HCT116 (cell line): Measurements from ENCODE around the gene CIB4. TPM values are rescaled to one million over a fixed set of nuclear protein-coding genes. Genes with fewer than 3 reads are reported as not detected.

Experiments used
- ATAC-seq: fragments of 200-7000 bp; cut with Tn5 transposase; 2 replicates; pipeline ENCODE4 v1.9.1; 2020; ENCODE audit warnings: mild to moderate bottlenecking, moderate library complexity
- BruUV-seq: library from RNA; stranded (reverse); fragments of 400-500 nt; replicated peaks from 2 replicates; lab custom pipeline; 2021; lab: Mats Ljungman, UMichigan
- CTCF ChIA-PET: fragments of 300-600 bp; sonication (Branson Sonifier 250); formaldehyde crosslinking; loops from one replicate; lab custom pipeline; 2021; ENCODE audit warnings: antibody characterized with exemption; lab: Charles Lee
- POLR2A ChIA-PET: fragments of 300-600, 350-600 bp; sonication (Branson Sonifier 250); formaldehyde crosslinking; loops from one replicate; lab custom pipeline; 2021; ENCODE audit warnings: antibody characterized with exemption; lab: Charles Lee
- RAD21 ChIA-PET, 2 experiments: fragments of 300-600 bp; sonication (Branson Sonifier 250); formaldehyde crosslinking; loops; one replicate each; lab custom pipeline; 2023; ENCODE audit warnings: low total read pairs in 2 of 2; ENCODE audit not compliant: uncharacterized antibody in 2 of 2, unreplicated experiment in 2 of 2, low non-redundant PET in 1 of 2; lab: Charles Lee
- DNase-seq: peaks from one replicate; pipeline ENCODE4 v3.0.0-alpha.2; 2010; ENCODE audit warnings: low read depth, low spot score
- H2AFZ ChIP-seq: fragments of 200-600 bp; shearing (Covaris generic), sonication (generic); 2 replicates; pipeline ENCODE4 v1.6.1; 2017; ENCODE audit warnings: low read depth, mixed run types, mixed read lengths, antibody characterized with exemption, low read length; ENCODE audit not compliant: poor library complexity, severe bottlenecking
- H3K27ac ChIP-seq: 2 replicates; pipeline ENCODE4 v1.5.1; 2012; ENCODE audit warnings: low read depth, low read length
- H3K27me3 ChIP-seq: fragments of 200-600 bp; sonication (generic); 2 replicates; pipeline ENCODE4 v1.6.1; 2016; ENCODE audit warnings: mixed run types, low read length, mixed read lengths; ENCODE audit not compliant: insufficient read depth
- H3K36me3 ChIP-seq, 2 experiments: fragments of 200-500 bp in 1 of 2; fragments of 200-600 bp in 1 of 2; sonication (Bioruptor generic) in 1 of 2; sonication (generic) in 1 of 2; 2 replicates each; pipeline versions ENCODE4 v1.5.1 to v1.6.1; 2014 to 2016; ENCODE audit warnings: low read length in 2 of 2, inconsistent platforms in 1 of 2, mixed read lengths in 1 of 2, mixed run types in 1 of 2; ENCODE audit not compliant: insufficient read depth in 2 of 2, control insufficient read depth in 1 of 2
- H3K4me1 ChIP-seq, 2 experiments: fragments of 200-600 bp in 1 of 2; sonication (generic) in 1 of 2; 2 replicates each; pipeline versions ENCODE4 v1.5.1 to v1.6.1; 2012 to 2017; ENCODE audit warnings: low read length in 2 of 2, inconsistent platforms in 1 of 2, mild to moderate bottlenecking in 1 of 2, mixed read lengths in 1 of 2, mixed run types in 1 of 2, moderate library complexity in 1 of 2; ENCODE audit not compliant: insufficient read depth in 2 of 2, control insufficient read depth in 1 of 2
- H3K4me2 ChIP-seq: fragments of 200-600 bp; sonication (generic); 2 replicates; pipeline ENCODE4 v1.6.1; 2017; ENCODE audit warnings: mixed run types, low read length, mixed read lengths
- H3K4me3 ChIP-seq, 2 experiments: fragments of 200-600 bp in 1 of 2; sonication (generic) in 1 of 2; replicated peaks in 1 of 2; 2 replicates each; pipeline ENCODE4 v1.5.1; 2011 to 2016; ENCODE audit warnings: low read length in 2 of 2, control low read depth in 1 of 2, low read depth in 1 of 2, mild to moderate bottlenecking in 1 of 2, mixed read lengths in 1 of 2, mixed run types in 1 of 2
- H3K79me2 ChIP-seq: fragments of 200-600 bp; sonication (generic); 2 replicates; pipeline ENCODE4 v1.6.1; 2017; ENCODE audit warnings: mild to moderate bottlenecking, mixed run types, low read length, moderate library complexity, mixed read lengths; ENCODE audit not compliant: insufficient read depth
- H3K9ac ChIP-seq: fragments of 200-600 bp; sonication (generic); 2 replicates; pipeline ENCODE4 v1.6.1; 2016; ENCODE audit warnings: low read length, mixed read lengths
- H3K9me2 ChIP-seq: fragments of 200-600 bp; sonication (generic), shearing (Covaris generic); 2 replicates; pipeline ENCODE4 v1.6.1; 2017; ENCODE audit warnings: mixed run types, mild to moderate bottlenecking, moderate library complexity; ENCODE audit not compliant: insufficient read depth
- H3K9me3 ChIP-seq, 2 experiments: fragments of 200-500 bp in 1 of 2; fragments of 200-600 bp in 1 of 2; sonication (Bioruptor generic) in 1 of 2; sonication (generic) in 1 of 2; 2 replicates each; pipeline ENCODE4 v1.6.1; 2014 to 2017; ENCODE audit warnings: low read length in 2 of 2, mixed read lengths in 2 of 2, inconsistent platforms in 1 of 2, low read depth in 1 of 2, mild to moderate bottlenecking in 1 of 2, mixed run types in 1 of 2, moderate library complexity in 1 of 2; ENCODE audit not compliant: control insufficient read depth in 1 of 2, insufficient read depth in 1 of 2
- H4K20me1 ChIP-seq: fragments of 200-600 bp; sonication (generic), shearing (Covaris generic); 2 replicates; pipeline ENCODE4 v1.6.1; 2017; ENCODE audit warnings: mixed run types, mild to moderate bottlenecking, moderate library complexity; ENCODE audit not compliant: insufficient read depth
- ATF3 ChIP-seq: IDR thresholded peaks from 2 replicates; pipeline ENCODE4 v1.6.1; 2012
- CEBPB ChIP-seq: IDR thresholded peaks from 2 replicates; pipeline ENCODE4 v1.6.1; 2012; ENCODE audit warnings: low read depth
- CTCF ChIP-seq, 3 experiments: fragments of 200-600 bp in 1 of 3; sonication (generic) in 1 of 3; IDR thresholded peaks in 2 of 3; conservative IDR thresholded peaks in 1 of 3; 2 replicates each; pipeline ENCODE4 v1.5.1; 2012 to 2017; ENCODE audit warnings: low read depth in 2 of 3, low read length in 2 of 3, antibody characterized with exemption in 1 of 3, borderline replicate concordance in 1 of 3, control low read depth in 1 of 3, mild to moderate bottlenecking in 1 of 3, mixed read lengths in 1 of 3, mixed run types in 1 of 3, moderate library complexity in 1 of 3; ENCODE audit not compliant: insufficient read depth in 1 of 3
- EGR1 ChIP-seq: IDR thresholded peaks from 2 replicates; pipeline ENCODE4 v1.6.1; 2012; ENCODE audit warnings: low read depth
- ELF1 ChIP-seq: IDR thresholded peaks from 2 replicates; pipeline ENCODE4 v1.6.1; 2012; ENCODE audit warnings: low read depth, borderline replicate concordance
- EZH2 ChIP-seq: fragments of 200-600 bp; sonication (generic); IDR thresholded peaks from 2 replicates; pipeline ENCODE4 v1.6.1; 2017; ENCODE audit warnings: antibody characterized with exemption, mixed run types
- FOSL1 ChIP-seq: IDR thresholded peaks from 2 replicates; pipeline ENCODE4 v1.6.1; 2012; ENCODE audit warnings: low read depth
- JUND ChIP-seq: IDR thresholded peaks from 2 replicates; pipeline ENCODE4 v1.6.1; 2012
- POLR2A ChIP-seq: IDR thresholded peaks from 2 replicates; pipeline ENCODE4 v1.7.0; 2011; ENCODE audit warnings: borderline replicate concordance; ENCODE audit not compliant: insufficient read depth, insufficient read length; ENCODE audit errors: extremely low read depth
- RAD21 ChIP-seq: IDR thresholded peaks from 2 replicates; pipeline ENCODE4 v1.6.1; 2012; ENCODE audit warnings: low read depth, mild to moderate bottlenecking
- REST ChIP-seq: IDR thresholded peaks from 2 replicates; pipeline ENCODE4 v1.6.1; 2012; ENCODE audit warnings: low read depth
- SIN3A ChIP-seq: IDR thresholded peaks from 2 replicates; pipeline ENCODE4 v1.6.1; 2012; ENCODE audit warnings: low read depth
- SP1 ChIP-seq: IDR thresholded peaks from 2 replicates; pipeline ENCODE4 v1.6.1; 2012; ENCODE audit warnings: low read depth
- SRF ChIP-seq: IDR thresholded peaks from 2 replicates; pipeline ENCODE4 v1.6.1; 2012; ENCODE audit warnings: low read depth
- TCF7L2 ChIP-seq: IDR thresholded peaks from 2 replicates; pipeline ENCODE4 v1.7.0; 2011; ENCODE audit warnings: borderline replicate concordance, inconsistent platforms; ENCODE audit not compliant: insufficient read depth, insufficient read length; ENCODE audit errors: extremely low read depth
- YY1 ChIP-seq: IDR thresholded peaks from 2 replicates; pipeline ENCODE4 v1.6.1; 2011; ENCODE audit warnings: low read length, low read depth, moderate library complexity, mild to moderate bottlenecking; ENCODE audit not compliant: insufficient replicate concordance; ENCODE audit errors: extremely low read depth
- ZBTB33 ChIP-seq: IDR thresholded peaks from 2 replicates; pipeline ENCODE4 v1.6.1; 2011; ENCODE audit warnings: mild to moderate bottlenecking, low read length, moderate library complexity; ENCODE audit not compliant: insufficient replicate concordance; ENCODE audit errors: extremely low read depth
- ZFX ChIP-seq: fragments of 450-650 bp; IDR thresholded peaks from 2 replicates; pipeline ENCODE4 v1.6.1; 2017
- ZNF274 ChIP-seq: fragments of 200-500 bp; sonication (Bioruptor generic); IDR thresholded peaks from 2 replicates; pipeline ENCODE4 v1.6.1; 2014; ENCODE audit warnings: mild to moderate bottlenecking, low read depth, low read length, inconsistent platforms
- intact Hi-C: fragments of 100-400 bp; cut with micrococcal nuclease; formaldehyde crosslinking; loops from 2 replicates; pipeline ENCODE4 v1.10.0; 2022
- total RNA-seq: library from RNA; stranded (reverse); gene quantifications from one replicate; pipeline ENCODE4 v1.2.1, GENCODE V29; 2021; ENCODE audit not compliant: unreplicated experiment
- TF ChIP-seq, protein P1 (sequence below): IDR thresholded peaks from 2 replicates; pipeline ENCODE4 v1.6.1; 2012

CIB4 gene
- total RNA-seq, 1 experiment from 2014 or later: not detected

DNA sequence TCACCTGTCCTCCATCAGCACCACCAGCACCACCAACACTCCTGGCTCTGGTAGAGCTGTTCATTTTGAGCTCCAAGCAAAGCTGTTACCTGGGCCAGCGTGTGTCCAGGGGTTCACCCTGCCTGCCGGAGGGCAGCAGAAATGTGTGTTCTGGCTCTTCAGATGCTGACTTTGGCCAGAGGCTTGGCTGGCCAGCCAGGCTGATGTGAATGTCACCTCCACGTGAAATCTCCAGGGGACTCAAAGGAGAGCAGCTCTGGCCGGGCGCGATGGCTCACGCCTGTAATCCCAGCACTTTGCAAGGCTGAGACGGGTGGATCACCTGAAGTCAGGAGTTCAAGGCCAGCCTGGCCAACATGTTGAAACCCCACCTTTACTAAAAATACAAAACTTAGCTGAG is 33.5 kb downstream of the CIB4 start:
- ATAC-seq: no peak
- no peaks in the 10 kb centered on the region for H3K9me3 ChIP-seq
- no peaks in the 10 kb centered on the region for H3K36me3 ChIP-seq
- intact Hi-C loops: loop anchor here (5.0 kb wide), 2 partner anchors 235 to 335 kb away; no protein-coding TSS in a partner anchor
- no peak for TF ChIP-seq CEBPB
- no peak for TF ChIP-seq EZH2
- TF ChIP-seq SRF: no peak
- TF ChIP-seq EGR1: no peak
- TF ChIP-seq POLR2A: no peak
- no peak for TF ChIP-seq RAD21
- TF ChIP-seq, protein P1, sequence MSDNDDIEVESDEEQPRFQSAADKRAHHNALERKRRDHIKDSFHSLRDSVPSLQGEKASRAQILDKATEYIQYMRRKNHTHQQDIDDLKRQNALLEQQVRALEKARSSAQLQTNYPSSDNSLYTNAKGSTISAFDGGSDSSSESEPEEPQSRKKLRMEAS: no peak
- TF ChIP-seq ZFX: no peak
- TF ChIP-seq JUND: no peak
- no peak for TF ChIP-seq ELF1
- TF ChIP-seq SIN3A: no peak
- no peak for TF ChIP-seq CTCF (IDR thresholded peaks at IDR 0.05 in 2 of 3, conservative IDR thresholded peaks at IDR 0.05 in 1 of 3; ENCODE audit: borderline replicate concordance in 1 of 3, insufficient read depth in 1 of 3, low read depth in 2 of 3, low read length in 2 of 3)
- TF ChIP-seq ZBTB33: no peak
- no peak for TF ChIP-seq SP1
- no peak for TF ChIP-seq REST
- TF ChIP-seq YY1: no peak
- TF ChIP-seq ZNF274: no peak
- no peak for TF ChIP-seq FOSL1
- no peak for TF ChIP-seq TCF7L2
- no peak for TF ChIP-seq ATF3
- TF ChIP-seq, all 23 proteins: peak for 0
- no peak overlapping the region for H3K27ac ChIP-seq
- H4K20me1 ChIP-seq: no peaks in the 10 kb centered on the region
- no peak overlapping the region for H3K4me3 ChIP-seq
- no peak overlapping the region for H3K9ac ChIP-seq
- no TSS peak for BruUV-seq
- no peaks in the 10 kb centered on the region for H3K79me2 ChIP-seq
- H3K9me2 ChIP-seq: no peaks in the 10 kb centered on the region
- ChIA-PET POLR2A (interaction anchor here (1.3 kb wide), 1 partner anchor 11 kb away, joined by 4 read pairs; no protein-coding TSS in a partner anchor), RAD21 (interaction anchor here in 1 of 2 experiments (2.1 kb wide), 1 partner anchor 138 kb away, joined by 6 read pairs; no protein-coding TSS in a partner anchor), CTCF (interaction anchor here (3.1 to 5.6 kb wide), 2 partner anchors 8 to 137 kb away, joined by 11 to 88 read pairs; no protein-coding TSS in a partner anchor)
- H3K4me1 ChIP-seq: peaks cover 14 to 26% of the 10 kb centered on the region in 2 experiments; a peak in 3 of 4 replicates
- DNase-seq: no peak
- H3K4me2 ChIP-seq: peak overlapping the region; percentile 57; the same call in 1 of the 2 replicates
- H3K27me3 ChIP-seq: no peaks in the 10 kb centered on the region
- H2AFZ ChIP-seq: no peak overlapping the region
